ENCODE measurements around the gene PTPRG. TPM values are rescaled to one million over a fixed set of nuclear protein-coding genes. Genes with fewer than 3 reads are reported as not detected.

Gene PTPRG
- total and polyA plus RNA-seq, 2 experiments from 2014 or later, result 24.4 to 131 TPM

- no peak for TF ChIP-seq ZNF462 (CRISPR knock-in tag; IDR thresholded peaks at IDR 0.05)
- no peak for TF ChIP-seq NANOG (IDR thresholded peaks at IDR 0.05; ENCODE audit: borderline replicate concordance)
- no peak for TF ChIP-seq REST (IDR thresholded peaks at IDR 0.05; ENCODE audit: unreplicated experiment)
- TF ChIP-seq STAT1 (IDR thresholded peaks at IDR 0.05; ENCODE audit: unreplicated experiment), result no peak
- no peak for TF ChIP-seq EZH2phosphoT487 (IDR thresholded peaks at IDR 0.05; ENCODE audit: unreplicated experiment)
- no peak for TF ChIP-seq CREB1 (CRISPR knock-in tag; IDR thresholded peaks at IDR 0.05; ENCODE audit: low read depth)
- no peak for TF ChIP-seq JUNB (IDR thresholded peaks at IDR 0.05; ENCODE audit: unreplicated experiment)
- TF ChIP-seq POLR2AphosphoS5 (IDR thresholded peaks at IDR 0.05; ENCODE audit: low read depth), result no peak
Measured at GRCh38 chr3:61948699-61949305, 387.4 kb downstream of the PTPRG start (continued).

Measured in GM23338 (cell line).